SW 1271 (cell line): ENCODE data around the gene NDUFS8.
A peak's percentile ranks its signal among the peaks of the same experiment; 100 is the strongest.
"Not testable (repeated sequence)": the region's sequence is repeated elsewhere in the genome, so short reads cannot be mapped to it uniquely, and the experiment has no call there.

ENCODE experiments used
- DNase-seq, 2 experiments: peaks; one replicate each; lab custom pipeline; 2025; lab: John Stamatoyannopoulos, UW

The NDUFS8 gene

DNA sequence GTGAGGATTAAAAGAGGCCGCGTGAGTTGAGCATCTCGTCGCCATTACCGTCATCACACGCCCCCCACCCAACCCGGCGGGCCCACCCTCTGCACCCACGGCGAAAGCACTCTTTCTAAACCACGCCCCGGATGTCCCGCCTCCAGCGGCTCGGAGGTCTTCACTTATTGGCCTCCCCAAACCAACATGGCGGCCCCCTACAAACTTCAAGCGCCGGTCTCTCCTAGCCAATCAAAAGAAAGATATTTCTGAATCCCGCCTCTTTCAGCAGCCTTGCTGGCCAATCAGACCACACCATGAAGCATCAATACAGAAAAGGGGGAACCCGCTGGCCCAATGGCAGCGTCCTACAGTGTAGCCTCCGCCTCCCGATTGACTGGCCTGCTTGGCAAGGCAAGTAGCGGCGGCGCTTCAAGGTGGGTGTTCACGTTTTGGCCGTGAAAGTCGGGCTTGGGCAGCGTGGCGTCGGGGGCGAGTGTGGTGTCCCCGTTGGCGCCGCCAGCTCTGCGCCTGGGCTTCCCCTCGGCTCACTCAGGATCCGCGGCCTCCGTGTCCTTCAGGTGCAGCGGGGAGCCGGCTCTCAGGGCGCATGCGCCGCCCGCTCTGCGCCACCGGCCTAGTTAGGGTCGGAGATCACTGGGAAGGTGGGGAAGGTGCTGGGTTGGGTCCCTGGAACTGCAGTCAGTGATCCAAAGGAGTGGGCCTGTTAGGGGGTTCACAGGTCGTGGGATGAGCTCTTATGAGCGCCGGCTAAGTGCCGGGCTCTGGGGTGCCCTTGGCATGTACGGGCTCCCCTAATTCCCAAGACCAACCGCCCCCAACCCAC, at the start of gene NDUFS8:
TSS of gene NDUFS8 (plus strand) at position 364 of the 826 bp plus-strand sequence. CDS start 1,471 bp downstream, outside the sequence.
- DNase-seq = peak; percentile 99 to 100

GRCh38 chr11:67981226-67981625, 49.3 kb upstream of the NDUFS8 start:
- not testable (repeated sequence) for DNase-seq

DNA sequence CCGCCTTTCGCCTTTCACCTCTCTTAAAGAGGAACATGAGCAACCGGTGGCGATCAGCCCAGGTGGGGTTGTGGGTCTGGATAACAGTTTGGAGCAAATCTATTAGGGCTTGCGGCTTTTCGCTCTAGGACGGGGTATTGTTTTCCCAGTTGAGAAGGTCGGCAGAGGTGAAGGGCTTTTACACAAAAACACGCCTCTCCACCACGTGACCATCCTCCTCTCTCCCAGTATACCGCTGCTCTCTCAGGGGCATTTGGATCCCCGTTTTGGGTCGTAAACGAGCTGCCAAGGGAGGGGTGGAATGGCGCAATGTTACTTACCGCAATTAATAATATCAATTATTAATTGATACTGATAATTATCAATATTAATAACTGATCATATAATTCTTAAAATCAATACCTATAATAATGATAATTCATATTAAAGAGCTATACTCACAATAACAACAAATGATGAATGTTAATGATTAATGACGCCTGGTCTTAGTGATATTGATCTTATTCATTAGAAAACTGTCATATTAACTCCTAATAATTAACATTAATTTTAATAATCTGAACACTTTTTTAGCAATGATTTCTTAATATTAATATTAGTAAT, 48.1 kb upstream of the NDUFS8 start:
- DNase-seq = not testable (repeated sequence)

DNA sequence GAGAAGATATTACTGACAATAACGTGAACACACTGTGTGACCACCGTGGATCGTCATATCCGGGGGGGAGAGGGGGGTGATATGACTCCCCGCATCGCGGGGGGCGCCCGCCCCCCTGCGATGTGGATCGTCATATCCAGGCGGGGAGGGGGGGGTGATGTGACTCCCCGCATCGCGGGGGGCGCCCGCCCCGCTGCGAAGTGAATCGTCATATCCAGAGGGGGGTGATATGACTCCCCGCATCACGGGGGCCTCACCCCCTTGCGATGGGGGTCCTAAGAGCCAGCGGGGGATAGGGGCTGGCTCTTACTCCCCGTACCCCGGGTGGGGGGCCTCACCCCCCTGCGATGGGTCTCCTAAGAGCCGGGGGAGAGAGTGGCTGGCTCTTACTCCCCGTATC, 46.5 kb upstream of the NDUFS8 start:
- DNase-seq = no peak

DNA sequence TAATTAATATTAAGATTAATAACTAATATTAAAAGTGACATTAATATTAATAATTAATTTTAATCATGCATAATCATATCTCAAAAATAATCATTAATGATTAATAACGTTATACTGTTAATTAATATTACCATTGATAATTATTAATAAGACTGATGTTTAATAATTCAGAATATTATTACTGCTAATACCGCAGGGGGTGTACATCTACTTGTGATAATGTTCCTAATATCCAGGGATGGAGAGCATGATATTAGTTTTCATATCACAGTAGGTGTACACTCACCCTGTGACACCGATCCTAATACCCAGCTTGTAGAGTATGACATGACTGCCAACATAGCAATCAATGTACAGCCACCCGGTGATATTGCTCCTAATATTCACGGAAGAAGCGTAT, 45.2 kb upstream of the NDUFS8 start:
- DNase-seq = not testable (repeated sequence)

DNA sequence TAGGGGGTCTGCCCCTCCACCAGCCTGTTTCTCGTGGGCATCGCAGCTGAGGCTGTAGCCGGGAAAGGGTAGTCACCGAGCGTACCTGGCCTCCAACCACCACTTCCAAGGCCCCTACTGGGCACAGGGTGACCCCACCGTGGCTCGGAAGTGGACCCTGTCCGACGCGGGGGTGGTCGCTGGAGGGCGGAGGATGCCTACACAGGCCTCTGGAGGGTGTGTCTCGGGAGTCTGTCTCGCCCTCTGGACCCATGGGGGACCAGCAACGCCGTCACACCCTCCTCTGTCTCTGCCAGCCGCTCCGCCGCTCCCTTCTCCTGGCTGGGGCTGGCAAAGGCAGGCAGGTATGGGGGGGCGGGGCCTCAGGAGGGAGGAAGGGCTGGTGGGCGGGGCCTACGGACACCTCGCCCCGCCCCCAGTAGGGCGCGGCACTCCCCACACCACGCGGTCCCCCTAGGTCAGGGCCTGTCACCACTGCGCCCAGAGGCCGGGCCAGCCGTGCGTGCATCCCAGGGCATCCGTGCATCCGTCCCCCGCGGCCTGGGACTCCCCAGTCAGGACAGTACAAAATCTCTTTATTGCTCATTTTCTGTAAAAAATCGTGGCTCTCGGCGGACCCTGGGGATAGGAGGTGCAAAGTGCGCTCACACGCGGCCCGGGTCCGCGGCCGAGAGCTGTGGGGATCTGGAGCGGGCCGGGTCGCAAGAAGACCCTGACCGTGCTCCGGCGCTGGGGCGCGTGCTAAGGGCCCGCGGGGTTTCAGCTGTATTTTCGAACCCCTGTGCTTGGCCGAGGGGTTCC, 39.7 kb upstream of the NDUFS8 start:
- not testable (repeated sequence) for DNase-seq

DNA sequence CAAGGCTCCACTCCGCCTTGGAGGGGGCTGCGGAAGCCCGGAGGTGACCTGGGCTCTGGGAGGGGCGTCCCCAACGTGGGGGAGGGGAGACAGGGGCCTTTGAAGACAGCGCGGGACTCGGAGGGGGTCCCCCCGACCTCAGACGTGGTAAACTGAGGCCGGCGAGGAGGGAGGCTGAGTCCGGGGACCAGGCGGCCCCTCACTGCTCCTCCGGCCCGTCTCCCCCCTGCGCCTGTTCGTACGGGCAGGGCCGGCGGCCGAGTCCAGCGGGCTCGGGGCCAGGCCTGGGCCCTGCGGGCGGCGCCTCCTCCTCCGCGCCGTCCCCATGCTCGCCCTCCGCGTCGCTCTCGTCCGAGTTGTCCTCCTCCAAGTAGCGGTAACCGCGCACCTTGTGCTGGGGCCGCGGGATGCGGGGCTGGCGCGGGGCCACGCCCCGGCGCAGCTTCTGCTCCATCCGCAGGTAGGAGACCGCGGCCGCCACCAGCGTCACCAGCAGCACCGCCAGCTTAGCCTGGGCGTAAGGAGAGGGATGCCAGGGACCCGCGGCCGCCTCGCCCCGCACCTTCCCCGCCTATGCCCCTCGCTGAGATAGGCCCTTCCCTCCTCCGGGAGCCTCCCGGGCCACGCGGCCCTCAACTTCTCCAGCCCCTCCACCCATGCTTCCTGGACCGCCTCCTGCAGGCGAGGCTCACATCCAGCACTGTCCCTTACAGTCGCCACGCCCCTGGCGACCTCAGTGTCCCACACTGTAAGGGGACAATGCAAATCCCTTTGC, 38.9 kb upstream of the NDUFS8 start:
- DNase-seq = not testable (repeated sequence)

DNA sequence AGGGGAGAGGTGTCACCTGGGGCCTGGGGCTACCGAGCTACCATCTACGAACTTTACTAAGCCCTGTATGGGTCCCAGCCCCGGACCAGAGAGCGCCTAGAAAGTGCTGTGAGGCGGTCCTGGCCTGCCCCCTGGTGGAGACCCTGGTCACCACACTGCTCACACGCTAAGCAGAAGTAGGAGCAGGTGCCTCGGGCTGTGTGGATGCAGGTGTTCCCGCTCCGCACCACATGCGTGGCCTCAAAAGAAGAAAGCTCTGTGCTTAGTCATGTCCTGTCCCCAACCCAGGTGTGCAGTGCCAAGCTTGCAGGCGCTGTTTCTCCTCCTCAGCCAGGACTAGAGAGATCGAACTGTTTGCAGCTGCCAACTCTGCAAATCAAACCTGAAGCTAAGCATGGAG, 36.7 kb upstream of the NDUFS8 start:
- DNase-seq = not testable (repeated sequence)

DNA sequence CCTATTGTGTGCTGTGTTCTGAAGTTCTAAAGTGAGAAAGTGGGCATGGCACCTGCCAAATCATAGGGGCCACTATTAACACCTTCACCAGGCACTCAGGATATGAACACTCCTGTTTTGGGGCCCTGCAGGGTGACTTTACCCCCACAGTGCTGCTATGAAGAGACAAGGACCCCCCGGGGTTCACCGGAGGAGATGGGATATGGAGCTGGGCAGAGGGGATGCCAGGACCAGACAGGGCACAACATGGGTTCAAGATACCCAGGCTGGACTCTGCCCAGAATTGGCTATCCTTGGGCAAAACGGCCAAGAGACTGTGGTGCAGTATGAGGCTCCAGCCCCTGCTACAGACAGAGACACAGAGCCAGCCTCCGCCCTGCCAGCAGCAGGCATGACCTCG, 36.1 kb upstream of the NDUFS8 start:
- not testable (repeated sequence) for DNase-seq

GRCh38 chr11:67995129-67995528, 35.4 kb upstream of the NDUFS8 start:
- DNase-seq = not testable (repeated sequence)

GRCh38 chr11:67995579-67995978, 34.9 kb upstream of the NDUFS8 start:
- not testable (repeated sequence) for DNase-seq

DNA sequence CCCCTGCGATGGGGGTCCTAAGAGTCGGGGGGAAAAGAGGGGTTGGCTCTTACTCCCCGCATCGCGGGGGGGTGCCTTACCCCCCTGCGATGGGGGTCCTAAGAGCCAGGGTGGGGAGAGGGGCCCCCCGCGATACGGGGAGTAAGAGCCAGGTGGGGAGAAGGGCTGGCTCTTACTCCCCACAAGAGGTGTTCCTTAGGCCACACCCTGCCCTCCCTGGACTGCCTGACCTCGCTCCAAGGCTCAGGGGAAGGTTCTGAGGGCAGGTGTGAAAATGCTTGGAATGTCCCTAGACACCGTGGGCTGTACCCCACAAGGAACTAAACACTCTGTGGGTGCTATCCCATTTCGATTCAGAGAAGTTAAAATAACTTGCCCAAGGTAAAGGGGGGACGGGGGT, 34.4 kb upstream of the NDUFS8 start:
- no peak for DNase-seq

GRCh38 chr11:67996622-67997474, 33.6 kb upstream of the NDUFS8 start:
- no peak for DNase-seq

DNA sequence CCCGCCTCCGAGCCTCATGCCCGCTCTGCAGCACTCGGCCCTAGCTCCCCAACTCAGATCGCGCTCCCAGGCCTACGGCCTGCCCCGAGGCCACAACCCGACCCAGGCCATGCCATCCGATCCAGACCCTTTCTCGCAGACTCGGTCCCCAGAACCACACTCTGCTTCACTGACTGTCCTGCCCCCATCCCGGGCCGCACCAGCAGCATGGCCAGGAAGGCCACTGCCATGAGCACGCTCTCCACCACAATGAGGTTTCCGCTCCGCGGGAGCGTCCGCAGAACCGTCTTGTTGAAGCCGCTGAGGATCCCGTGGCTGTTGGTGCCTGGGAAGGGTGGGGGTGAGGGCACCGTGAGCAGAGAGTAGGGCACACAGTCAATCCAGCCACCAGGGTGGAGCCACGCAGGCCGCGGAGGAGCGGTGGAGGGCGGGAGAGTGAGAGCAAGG, 33.0 kb upstream of the NDUFS8 start:
- no peak for DNase-seq

DNA sequence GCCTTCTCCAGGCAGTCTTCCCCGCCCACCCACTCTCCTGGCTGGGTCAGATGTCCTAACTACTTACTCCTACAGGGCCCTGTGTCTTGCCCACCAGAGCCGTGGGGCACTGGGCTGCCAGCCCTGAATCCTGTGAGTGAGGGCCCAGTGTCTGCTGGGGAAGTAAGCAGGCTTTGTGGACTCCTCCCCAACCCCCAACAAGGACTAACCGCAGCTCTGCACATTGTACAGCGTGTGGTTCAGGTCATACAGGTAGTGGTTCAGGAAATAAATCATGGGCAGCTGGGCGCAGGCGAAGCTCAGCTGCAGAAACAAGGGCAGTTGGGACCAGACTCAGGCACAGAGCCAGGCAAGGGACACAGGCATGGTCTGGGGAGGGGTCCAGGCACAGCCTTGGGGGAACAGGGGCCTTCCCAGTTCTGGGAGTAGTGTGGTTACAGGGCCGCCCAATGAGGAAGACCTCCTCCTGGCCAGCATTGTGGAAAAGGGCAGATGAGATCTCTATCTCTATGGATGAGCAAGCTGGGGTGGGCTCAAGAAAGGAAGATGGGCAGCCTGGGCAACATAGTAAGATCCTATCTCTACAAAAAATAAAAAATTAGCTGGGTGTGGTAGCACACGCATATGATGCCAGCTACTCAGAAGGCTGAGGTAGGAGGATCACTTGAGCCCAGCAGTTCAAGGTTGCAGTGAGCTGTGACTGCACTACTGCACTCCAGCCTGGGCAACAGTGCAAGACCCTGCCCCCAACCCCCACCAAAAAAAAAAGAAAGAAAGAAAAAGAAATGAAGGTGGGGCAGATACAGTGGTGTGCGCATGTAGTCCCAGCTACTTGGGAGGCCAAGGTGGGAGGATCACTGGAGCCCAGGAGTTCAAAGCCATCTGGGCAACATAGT, 32.1 kb upstream of the NDUFS8 start:
- no peak for DNase-seq

DNA sequence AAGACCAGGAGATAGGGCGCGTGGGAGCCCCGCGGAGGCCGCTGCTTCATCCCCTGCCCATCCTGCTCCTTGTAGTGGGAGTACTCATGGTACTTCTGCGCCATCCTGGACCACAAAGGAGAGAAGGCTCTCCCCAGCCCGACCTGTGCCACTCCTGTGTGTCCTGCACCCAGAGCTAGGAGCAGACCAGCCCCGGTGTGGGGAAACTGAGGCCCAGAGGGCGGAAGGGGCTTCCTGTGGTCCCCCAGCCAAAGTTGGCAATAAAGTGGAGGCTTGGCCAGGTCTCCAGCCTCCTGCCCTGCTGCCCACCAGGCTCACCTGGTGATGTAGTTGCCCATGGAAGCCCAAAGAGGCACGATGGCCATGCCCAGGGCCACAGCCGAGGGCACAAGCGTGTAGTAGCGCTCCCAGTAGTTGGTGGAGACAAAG, 31.3 kb upstream of the NDUFS8 start:
- DNase-seq = no peak

DNA sequence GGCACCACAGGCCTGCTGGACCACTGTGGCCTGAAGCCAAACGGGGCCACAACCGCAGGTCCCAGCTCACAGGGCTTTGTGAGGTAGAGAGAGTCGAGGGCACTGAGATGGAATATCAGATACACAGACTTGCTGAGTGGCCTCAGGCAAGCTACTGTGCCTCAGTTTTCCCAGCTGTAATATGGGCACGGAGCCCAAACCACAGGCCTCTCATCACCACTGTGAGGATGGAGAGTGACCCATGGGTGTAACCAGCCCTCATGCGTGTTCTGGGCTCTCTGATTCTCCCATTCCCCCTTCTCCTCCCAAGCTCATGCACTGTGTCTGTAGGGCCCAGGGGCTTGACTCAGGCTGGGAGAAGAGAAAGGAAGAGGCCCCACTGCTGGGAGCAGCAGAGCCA, 30.8 kb upstream of the NDUFS8 start:
- DNase-seq = no peak

DNA sequence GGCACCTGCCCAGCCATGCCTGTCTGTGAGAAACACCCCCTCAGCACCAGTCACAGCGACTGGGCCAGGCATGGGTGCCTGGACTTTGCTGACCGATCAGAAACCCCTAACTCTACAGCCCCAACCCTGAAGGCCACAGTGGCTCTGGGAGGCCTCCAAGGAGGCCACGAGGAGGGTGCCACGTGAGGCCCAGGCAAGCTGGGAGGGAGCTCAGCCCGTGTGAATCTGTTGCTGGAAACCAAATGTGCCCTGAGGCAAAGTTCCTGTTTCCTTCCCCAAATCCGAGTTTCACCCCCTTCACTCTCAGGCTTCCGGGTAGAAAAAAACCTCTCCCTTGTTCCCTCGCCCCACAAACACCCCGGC, 27.9 kb upstream of the NDUFS8 start:
- no peak for DNase-seq

DNA sequence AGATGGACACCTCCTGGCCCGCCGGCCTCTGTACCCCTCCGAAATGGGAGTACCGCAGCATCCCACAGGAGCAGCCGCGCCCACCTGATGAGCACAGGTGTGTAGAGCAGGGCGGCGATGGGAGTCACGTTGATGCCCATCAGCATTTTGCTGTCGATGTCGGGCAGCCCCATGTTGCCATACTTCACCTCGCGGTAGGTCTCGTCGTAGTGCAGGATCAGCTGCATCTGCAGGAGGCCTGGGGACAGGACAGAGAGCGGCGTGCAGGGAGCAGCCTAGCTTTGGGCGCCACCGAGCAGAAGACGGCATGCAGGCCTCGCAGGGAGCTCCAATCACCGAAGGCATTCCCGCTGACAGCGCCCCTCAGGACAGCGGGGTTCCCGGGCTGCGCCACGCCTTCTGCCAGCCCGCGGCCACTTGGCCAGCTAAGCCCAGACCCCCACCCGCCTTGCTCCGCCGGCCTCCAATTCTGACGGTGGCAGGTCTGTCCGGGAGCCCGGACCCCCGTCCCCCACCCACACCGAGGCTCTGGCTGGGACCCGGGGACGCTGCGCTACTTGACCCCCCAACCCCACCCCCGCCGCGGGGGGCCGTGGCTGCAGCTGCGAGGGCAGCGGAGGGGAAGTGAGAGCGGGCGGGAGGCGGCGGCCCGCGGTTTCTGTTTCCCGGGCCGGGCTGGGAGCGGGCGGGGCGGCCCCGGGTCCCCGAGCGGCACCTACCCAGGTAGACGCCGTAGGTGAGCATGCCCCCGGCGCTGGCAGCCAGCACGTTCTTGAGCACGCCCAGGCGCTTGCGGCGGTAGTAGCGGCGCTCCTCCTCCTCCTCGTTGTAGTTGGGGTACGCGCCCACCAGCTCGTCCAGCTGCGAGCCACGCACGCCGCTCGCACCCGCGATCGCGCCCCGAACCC, 27.3 kb upstream of the NDUFS8 start:
- no peak for DNase-seq
